ENCODE results near the gene MUC5AC. TPM values are rescaled to one million over a fixed set of nuclear protein-coding genes. Genes with fewer than 3 reads are reported as not detected.
"Not testable (repeated sequence)": the region's sequence is repeated elsewhere in the genome, so short reads cannot be mapped to it uniquely, and the experiment has no call there.

Gene MUC5AC
- total RNA-seq, 1 experiment from 2014 or later, result under 0.01 TPM

- ChIA-PET CTCF (no interaction called here), POLR2A (no interaction called here)
- DNase-seq (ENCODE audit: low spot score) (no peak), ATAC-seq (no peak)
- H3K4me1 Mint-ChIP-seq, result no peaks in the 10 kb centered on the region
- no peak overlapping the region for H3K4me3 Mint-ChIP-seq
- no peaks in the 10 kb centered on the region for H3K27me3 Mint-ChIP-seq (ENCODE audit: low read depth)
- TF ChIP-seq PRRX2 (CRISPR knock-in tag; IDR thresholded peaks at IDR 0.05) (no peak), ZSCAN18 (CRISPR knock-in tag; IDR thresholded peaks at IDR 0.05) (no peak), JAZF1 (CRISPR knock-in tag; IDR thresholded peaks at IDR 0.05) (no peak), ZNF138 (CRISPR knock-in tag; conservative IDR thresholded peaks at IDR 0.05) (no peak), JUN (CRISPR knock-in tag; IDR thresholded peaks at IDR 0.05) (no peak), GTF2I (CRISPR knock-in tag; conservative IDR thresholded peaks at IDR 0.05) (no peak)
- TF ChIP-seq, protein P1, sequence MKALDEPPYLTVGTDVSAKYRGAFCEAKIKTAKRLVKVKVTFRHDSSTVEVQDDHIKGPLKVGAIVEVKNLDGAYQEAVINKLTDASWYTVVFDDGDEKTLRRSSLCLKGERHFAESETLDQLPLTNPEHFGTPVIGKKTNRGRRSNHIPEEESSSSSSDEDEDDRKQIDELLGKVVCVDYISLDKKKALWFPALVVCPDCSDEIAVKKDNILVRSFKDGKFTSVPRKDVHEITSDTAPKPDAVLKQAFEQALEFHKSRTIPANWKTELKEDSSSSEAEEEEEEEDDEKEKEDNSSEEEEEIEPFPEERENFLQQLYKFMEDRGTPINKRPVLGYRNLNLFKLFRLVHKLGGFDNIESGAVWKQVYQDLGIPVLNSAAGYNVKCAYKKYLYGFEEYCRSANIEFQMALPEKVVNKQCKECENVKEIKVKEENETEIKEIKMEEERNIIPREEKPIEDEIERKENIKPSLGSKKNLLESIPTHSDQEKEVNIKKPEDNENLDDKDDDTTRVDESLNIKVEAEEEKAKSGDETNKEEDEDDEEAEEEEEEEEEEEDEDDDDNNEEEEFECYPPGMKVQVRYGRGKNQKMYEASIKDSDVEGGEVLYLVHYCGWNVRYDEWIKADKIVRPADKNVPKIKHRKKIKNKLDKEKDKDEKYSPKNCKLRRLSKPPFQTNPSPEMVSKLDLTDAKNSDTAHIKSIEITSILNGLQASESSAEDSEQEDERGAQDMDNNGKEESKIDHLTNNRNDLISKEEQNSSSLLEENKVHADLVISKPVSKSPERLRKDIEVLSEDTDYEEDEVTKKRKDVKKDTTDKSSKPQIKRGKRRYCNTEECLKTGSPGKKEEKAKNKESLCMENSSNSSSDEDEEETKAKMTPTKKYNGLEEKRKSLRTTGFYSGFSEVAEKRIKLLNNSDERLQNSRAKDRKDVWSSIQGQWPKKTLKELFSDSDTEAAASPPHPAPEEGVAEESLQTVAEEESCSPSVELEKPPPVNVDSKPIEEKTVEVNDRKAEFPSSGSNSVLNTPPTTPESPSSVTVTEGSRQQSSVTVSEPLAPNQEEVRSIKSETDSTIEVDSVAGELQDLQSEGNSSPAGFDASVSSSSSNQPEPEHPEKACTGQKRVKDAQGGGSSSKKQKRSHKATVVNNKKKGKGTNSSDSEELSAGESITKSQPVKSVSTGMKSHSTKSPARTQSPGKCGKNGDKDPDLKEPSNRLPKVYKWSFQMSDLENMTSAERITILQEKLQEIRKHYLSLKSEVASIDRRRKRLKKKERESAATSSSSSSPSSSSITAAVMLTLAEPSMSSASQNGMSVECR (CRISPR knock-in tag; IDR thresholded peaks at IDR 0.05; ENCODE audit: borderline replicate concordance), result no peak
- TF ChIP-seq, protein P2, sequence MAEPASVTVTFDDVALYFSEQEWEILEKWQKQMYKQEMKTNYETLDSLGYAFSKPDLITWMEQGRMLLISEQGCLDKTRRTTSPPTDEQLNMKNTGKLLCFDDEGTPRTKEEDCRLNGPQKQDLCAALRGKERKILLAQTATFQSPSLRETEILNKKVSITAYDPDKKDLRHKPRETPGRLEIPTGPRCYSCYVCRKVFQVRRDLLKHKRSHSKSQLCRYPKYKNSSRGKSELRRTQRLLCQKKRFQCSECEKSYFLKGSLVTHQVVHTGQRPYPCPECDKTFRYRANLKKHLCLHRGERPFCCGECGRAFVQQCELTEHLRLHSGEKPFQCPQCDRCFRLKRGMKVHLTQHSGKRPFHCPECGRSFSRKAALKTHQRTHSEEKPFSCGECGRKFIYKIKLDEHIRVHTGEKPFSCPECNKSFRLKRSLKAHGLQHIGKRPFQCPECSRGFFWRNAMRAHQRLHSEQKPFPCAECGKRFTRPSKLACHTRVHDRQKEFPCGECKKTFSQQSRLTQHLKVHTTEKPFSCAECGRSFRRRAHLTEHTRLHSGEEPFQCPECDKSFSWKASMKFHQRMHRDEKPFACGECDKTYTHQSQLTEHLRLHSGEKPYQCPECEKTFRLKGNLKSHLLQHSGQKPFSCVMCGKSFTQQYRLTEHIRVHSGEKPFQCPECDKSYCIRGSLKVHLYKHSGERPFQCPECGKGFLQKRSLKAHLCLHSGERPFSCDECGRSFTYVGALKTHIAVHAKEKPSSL (CRISPR knock-in tag; conservative IDR thresholded peaks at IDR 0.05), result no peak
- H3K36me3 Mint-ChIP-seq, result no peaks in the 10 kb centered on the region
- H3K9me3 Mint-ChIP-seq, result no peaks in the 10 kb centered on the region
- H3K27ac Mint-ChIP-seq, result no peak overlapping the region
Observed at GRCh38 chr11:1153951-1154493, 3.7 kb upstream of the MUC5AC start.

DNA sequence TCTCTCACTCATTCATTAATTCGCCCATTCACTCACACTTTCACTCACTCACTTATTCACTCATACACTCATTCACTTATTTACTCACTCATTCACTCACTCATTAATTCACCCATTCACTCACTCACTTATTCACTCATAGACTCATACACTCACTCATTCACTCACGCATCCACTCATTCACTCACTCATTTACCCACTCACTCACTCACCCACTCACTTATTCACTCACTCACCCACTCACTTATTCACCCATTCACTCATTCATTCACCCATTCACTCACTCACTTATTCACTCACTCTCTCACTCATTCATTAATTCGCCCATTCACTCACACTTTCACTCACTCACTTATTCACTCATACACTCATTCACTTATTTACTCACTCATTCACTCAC, 3.1 kb upstream of the MUC5AC start:
- H3K36me3 Mint-ChIP-seq; CTCF ChIA-PET; H3K9me3 Mint-ChIP-seq; H3K27me3 Mint-ChIP-seq (ENCODE audit: low read depth); DNase-seq (ENCODE audit: low spot score); H3K4me3 Mint-ChIP-seq; H3K27ac Mint-ChIP-seq; H3K4me1 Mint-ChIP-seq; ATAC-seq; POLR2A ChIA-PET: not testable (repeated sequence)

- POLR2A ChIA-PET, result no interaction called here
- no peaks in the 10 kb centered on the region for H3K4me1 Mint-ChIP-seq
- H3K27me3 Mint-ChIP-seq (ENCODE audit: low read depth), result no peaks in the 10 kb centered on the region
Observed at GRCh38 chr11:1155274-1155693, 2.5 kb upstream of the MUC5AC start.

More at GRCh38 chr11:1155274-1155693, 2.5 kb upstream of the MUC5AC start:
- Mint-ChIP-seq H3K9me3 (no peaks in the 10 kb centered on the region), H3K4me3 (no peak overlapping the region), H3K27ac (no peak overlapping the region), H3K36me3 (no peaks in the 10 kb centered on the region)
- DNase-seq (ENCODE audit: low spot score) (no peak), ATAC-seq (no peak)
- TF ChIP-seq SOX15 (CRISPR knock-in tag; IDR thresholded peaks at IDR 0.05) (no peak), ELF4 (CRISPR knock-in tag; IDR thresholded peaks at IDR 0.05; ENCODE audit: low read depth) (no peak), SMAD4 (CRISPR knock-in tag; IDR thresholded peaks at IDR 0.05) (no peak)
- TF ChIP-seq, protein P2 (CRISPR knock-in tag; conservative IDR thresholded peaks at IDR 0.05), result no peak
- TF ChIP-seq, protein P3, sequence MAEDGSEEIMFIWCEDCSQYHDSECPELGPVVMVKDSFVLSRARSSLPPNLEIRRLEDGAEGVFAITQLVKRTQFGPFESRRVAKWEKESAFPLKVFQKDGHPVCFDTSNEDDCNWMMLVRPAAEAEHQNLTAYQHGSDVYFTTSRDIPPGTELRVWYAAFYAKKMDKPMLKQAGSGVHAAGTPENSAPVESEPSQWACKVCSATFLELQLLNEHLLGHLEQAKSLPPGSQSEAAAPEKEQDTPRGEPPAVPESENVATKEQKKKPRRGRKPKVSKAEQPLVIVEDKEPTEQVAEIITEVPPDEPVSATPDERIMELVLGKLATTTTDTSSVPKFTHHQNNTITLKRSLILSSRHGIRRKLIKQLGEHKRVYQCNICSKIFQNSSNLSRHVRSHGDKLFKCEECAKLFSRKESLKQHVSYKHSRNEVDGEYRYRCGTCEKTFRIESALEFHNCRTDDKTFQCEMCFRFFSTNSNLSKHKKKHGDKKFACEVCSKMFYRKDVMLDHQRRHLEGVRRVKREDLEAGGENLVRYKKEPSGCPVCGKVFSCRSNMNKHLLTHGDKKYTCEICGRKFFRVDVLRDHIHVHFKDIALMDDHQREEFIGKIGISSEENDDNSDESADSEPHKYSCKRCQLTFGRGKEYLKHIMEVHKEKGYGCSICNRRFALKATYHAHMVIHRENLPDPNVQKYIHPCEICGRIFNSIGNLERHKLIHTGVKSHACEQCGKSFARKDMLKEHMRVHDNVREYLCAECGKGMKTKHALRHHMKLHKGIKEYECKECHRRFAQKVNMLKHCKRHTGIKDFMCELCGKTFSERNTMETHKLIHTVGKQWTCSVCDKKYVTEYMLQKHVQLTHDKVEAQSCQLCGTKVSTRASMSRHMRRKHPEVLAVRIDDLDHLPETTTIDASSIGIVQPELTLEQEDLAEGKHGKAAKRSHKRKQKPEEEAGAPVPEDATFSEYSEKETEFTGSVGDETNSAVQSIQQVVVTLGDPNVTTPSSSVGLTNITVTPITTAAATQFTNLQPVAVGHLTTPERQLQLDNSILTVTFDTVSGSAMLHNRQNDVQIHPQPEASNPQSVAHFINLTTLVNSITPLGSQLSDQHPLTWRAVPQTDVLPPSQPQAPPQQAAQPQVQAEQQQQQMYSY (CRISPR knock-in tag; IDR thresholded peaks at IDR 0.05), result no peak
- TF ChIP-seq, protein P4, sequence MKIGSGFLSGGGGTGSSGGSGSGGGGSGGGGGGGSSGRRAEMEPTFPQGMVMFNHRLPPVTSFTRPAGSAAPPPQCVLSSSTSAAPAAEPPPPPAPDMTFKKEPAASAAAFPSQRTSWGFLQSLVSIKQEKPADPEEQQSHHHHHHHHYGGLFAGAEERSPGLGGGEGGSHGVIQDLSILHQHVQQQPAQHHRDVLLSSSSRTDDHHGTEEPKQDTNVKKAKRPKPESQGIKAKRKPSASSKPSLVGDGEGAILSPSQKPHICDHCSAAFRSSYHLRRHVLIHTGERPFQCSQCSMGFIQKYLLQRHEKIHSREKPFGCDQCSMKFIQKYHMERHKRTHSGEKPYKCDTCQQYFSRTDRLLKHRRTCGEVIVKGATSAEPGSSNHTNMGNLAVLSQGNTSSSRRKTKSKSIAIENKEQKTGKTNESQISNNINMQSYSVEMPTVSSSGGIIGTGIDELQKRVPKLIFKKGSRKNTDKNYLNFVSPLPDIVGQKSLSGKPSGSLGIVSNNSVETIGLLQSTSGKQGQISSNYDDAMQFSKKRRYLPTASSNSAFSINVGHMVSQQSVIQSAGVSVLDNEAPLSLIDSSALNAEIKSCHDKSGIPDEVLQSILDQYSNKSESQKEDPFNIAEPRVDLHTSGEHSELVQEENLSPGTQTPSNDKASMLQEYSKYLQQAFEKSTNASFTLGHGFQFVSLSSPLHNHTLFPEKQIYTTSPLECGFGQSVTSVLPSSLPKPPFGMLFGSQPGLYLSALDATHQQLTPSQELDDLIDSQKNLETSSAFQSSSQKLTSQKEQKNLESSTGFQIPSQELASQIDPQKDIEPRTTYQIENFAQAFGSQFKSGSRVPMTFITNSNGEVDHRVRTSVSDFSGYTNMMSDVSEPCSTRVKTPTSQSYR (CRISPR knock-in tag; IDR thresholded peaks at IDR 0.05), result no peak
- CTCF ChIA-PET, result no interaction called here
